Heart left ventricle (tissue), 13 donors: ENCODE results near the gene PAPOLA.

ENCODE experiments used
- CTCF ChIP-seq, 12 donors: fragments of 200-600 bp; sonication (generic) in 4 of 12; IDR thresholded peaks; one replicate each; pipeline versions ENCODE4 v1.5.0 to v1.8.0; 2018 to 2022; ENCODE audit warnings: antibody characterized with exemption in 12 of 12, mild to moderate bottlenecking in 5 of 12
- POLR2A ChIP-seq, 2 donors: fragments of 450-650 bp; IDR thresholded peaks; one replicate each; pipeline ENCODE4 v1.6.1; 2017; ENCODE audit warnings: antibody characterized with exemption in 2 of 2, mild to moderate bottlenecking in 2 of 2, moderate library complexity in 2 of 2
- donor health status: ischemic (EF 13 %, LVEDD 7.1; RV severe dilation, severe dysfunction).
- donor health status: DM: no; HTN: yes; CAD: no.
- donor health status: DM: no; HTN: no; CAD: no.
- donor health status: ischemic (EF 25% LVEDD 6.9; RV normal size, moderate dysfunction).
- donor health status: ischemic (EF 25% LVEDD 5.7; RV mildly dilated, moderate dysfunction).
- donor health status: ischemic (EF 35%, LVEDD 5.7; RV mildly dilated, moderate dysfunction).
- donor health status: nonischemic (EF 11% LVEDD 7.7; RV severe dilation, severe dysfunction).
- donor health status: DM: yes; HTN: yes; CAD: no.
- donor health status: PGD.
- donor health status: ischemic (EF 29% LVEDD 5.4; RV normal size, mild dysfunction).
- donor health status: nonischemic (EF 23%, LVEDD 6.1; RV moderate dilation, normal function).

- no peak for TF ChIP-seq POLR2A (IDR thresholded peaks at IDR 0.05)
- peak in 1 of 12 donors; percentile 13 for TF ChIP-seq CTCF (IDR thresholded peaks at IDR 0.05)
These were observed 62.2 kb downstream of the PAPOLA start for GRCh38 chr14:96564389-96564788.
